WERI-Rb-1 (cell line): ENCODE results near the gene PDGFA.

Source experiments
- DNase-seq: peaks from one replicate; pipeline ENCODE4 v3.0.0-alpha.2; 2020
- H3K27ac ChIP-seq: fragments of 250-450 bp; sonication (Bioruptor Pico); 2 replicates; pipeline ENCODE4 v1.5.1; 2020; ENCODE audit warnings: mild to moderate bottlenecking, moderate library complexity
- H3K27me3 ChIP-seq: fragments of 250-450 bp; sonication (Bioruptor Pico); 2 replicates; pipeline ENCODE4 v1.5.1; 2021; ENCODE audit warnings: mild to moderate bottlenecking, low read depth, moderate library complexity; ENCODE audit not compliant: insufficient read depth, severe bottlenecking
- H3K36me3 ChIP-seq: fragments of 250-450 bp; sonication (Bioruptor Pico); 2 replicates; pipeline ENCODE4 v1.5.1; 2020; ENCODE audit warnings: mild to moderate bottlenecking, moderate library complexity
- H3K4me3 ChIP-seq: 2 replicates; pipeline ENCODE4 v1.5.1; 2011; ENCODE audit warnings: low read depth, mild to moderate bottlenecking, control low read depth, low read length
- H3K9me3 ChIP-seq: fragments of 250-450 bp; sonication (Bioruptor Pico); 2 replicates; pipeline ENCODE4 v1.5.1; 2021; ENCODE audit warnings: mild to moderate bottlenecking, moderate library complexity; ENCODE audit not compliant: severe bottlenecking
- TF ChIP-seq, protein P1 (sequence below): IDR thresholded peaks from 2 replicates; pipeline ENCODE4 v1.5.1; 2011; ENCODE audit warnings: low read depth, mild to moderate bottlenecking, control low read depth, inconsistent platforms, low read length

Gene PDGFA

DNA sequence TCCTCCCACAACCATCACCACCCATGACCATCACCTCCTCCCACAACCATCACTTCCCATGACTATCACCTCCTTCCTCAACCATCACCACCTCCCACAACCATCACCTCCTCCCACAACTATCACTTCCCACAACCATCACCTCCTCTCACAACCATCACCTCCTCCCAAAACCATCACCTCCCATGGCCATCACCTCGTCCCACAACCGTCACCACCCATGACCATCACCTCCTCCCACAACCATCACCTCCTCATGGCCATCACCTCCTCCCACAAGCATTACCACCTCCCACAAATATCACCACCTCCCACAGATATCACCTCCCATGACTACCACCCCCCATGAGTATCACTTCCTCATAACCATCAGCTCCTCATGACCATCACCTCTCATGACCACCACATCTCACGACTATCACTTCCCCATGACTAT lies 52.2 kb downstream of the PDGFA start:
- TF ChIP-seq, protein P1, sequence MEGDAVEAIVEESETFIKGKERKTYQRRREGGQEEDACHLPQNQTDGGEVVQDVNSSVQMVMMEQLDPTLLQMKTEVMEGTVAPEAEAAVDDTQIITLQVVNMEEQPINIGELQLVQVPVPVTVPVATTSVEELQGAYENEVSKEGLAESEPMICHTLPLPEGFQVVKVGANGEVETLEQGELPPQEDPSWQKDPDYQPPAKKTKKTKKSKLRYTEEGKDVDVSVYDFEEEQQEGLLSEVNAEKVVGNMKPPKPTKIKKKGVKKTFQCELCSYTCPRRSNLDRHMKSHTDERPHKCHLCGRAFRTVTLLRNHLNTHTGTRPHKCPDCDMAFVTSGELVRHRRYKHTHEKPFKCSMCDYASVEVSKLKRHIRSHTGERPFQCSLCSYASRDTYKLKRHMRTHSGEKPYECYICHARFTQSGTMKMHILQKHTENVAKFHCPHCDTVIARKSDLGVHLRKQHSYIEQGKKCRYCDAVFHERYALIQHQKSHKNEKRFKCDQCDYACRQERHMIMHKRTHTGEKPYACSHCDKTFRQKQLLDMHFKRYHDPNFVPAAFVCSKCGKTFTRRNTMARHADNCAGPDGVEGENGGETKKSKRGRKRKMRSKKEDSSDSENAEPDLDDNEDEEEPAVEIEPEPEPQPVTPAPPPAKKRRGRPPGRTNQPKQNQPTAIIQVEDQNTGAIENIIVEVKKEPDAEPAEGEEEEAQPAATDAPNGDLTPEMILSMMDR, result no peak
- no peak overlapping the region for H3K27ac ChIP-seq
- no peaks in the 10 kb centered on the region for H3K9me3 ChIP-seq
- H3K4me3 ChIP-seq, result no peak overlapping the region
- no peaks in the 10 kb centered on the region for H3K36me3 ChIP-seq
- DNase-seq, result no peak
- no peaks in the 10 kb centered on the region for H3K27me3 ChIP-seq

DNA sequence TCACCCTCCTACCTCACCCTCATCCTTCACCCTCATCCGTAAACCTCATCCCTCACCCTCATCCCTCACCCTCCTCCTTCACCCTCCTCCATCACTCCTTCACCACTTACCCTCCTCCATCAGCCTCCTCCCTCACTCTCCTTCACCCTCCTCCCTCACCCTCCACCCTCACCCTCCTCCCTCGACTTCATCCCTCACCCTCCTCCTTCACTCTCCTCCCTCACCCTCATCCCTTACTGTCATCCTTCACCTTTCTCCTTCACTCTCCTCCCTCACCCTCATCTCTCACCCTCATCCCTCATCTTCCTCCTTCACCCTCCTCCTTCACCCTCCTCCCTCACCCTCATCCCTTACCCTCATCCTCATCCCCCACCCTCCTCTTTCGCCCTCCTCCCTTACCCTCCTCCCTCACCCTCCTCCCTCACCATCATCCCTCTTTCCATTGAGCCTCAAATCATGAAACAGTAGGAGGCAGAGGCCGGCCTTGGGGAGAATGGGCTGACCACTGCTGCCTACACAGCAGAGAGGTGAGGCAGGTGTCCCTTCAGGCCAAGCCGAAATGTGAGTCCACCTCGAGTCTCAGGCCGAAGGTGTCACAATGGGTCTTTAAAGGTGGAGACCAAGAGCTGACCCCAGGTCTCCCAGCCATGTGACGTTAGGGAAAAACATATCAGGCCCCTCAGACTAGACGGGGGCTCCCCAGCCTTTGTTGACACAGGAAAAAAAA lies 53.0 kb downstream of the PDGFA start:
- no peaks in the 10 kb centered on the region for H3K9me3 ChIP-seq
- TF ChIP-seq, protein P1, result no peak
- H3K27me3 ChIP-seq, result no peaks in the 10 kb centered on the region
- H3K4me3 ChIP-seq, result no peak overlapping the region
- H3K27ac ChIP-seq, result no peak overlapping the region
- no peaks in the 10 kb centered on the region for H3K36me3 ChIP-seq
- no peak for DNase-seq

- H3K4me3 ChIP-seq, result no peak overlapping the region
- no peaks in the 10 kb centered on the region for H3K9me3 ChIP-seq
- no peak overlapping the region for H3K27ac ChIP-seq
- H3K36me3 ChIP-seq, result no peaks in the 10 kb centered on the region
- no peak for DNase-seq
- TF ChIP-seq, protein P1, result no peak
- no peaks in the 10 kb centered on the region for H3K27me3 ChIP-seq
Observed at GRCh38 chr7:465710-466400, 53.8 kb downstream of the PDGFA start.

DNA sequence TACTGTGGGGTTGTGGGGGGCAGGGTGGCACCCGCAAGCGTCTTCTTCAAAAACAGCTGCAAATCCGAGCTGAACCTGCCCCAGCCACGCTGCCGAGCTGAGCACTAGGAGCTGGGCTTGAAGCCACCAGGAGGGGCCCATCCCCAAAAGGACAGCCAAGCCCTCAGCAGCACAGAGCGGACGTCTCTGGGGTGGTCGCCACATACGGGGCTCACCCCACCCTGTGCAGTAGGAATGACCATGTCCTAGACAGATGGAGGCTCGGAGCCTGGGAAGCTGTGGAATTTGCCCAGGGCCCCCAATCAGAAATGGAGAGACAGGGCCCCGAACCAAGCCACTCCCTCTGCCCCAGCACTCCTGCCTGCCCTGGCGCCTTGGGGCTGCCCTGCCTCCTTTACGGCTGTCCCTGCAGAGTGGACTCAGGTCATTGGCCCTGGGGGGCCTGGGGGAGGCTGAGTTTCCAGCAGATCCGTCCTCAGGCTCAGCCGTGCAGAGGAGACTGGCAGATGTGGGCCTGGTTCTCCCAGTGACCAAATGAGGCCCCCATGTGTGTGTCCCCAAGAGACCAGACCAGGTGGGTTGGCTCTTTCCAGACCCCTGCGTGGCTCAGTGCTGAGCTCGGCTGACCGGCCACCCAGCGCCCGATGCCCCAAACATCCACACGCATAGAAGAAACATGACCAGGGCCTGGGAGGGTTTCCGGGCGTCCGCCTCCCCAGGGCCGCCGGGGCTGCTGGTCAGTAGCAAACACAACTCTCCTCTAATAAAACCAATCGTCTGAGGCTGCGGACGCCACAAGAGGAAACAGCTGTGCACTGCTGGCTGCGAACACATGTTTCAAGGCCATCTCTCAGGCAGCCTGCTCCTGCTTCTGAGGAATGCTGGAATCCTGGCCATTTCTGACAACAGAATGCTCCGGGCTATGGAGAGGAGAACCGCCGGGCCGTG lies 54.9 kb downstream of the PDGFA start:
- Histone ChIP-seq H3K4me3 (no peak overlapping the region), H3K9me3 (no peaks in the 10 kb centered on the region), H3K27me3 (no peaks in the 10 kb centered on the region), H3K27ac (no peak overlapping the region), H3K36me3 (no peaks in the 10 kb centered on the region)
- TF ChIP-seq, protein P1, result no peak
- no peak for DNase-seq

DNA sequence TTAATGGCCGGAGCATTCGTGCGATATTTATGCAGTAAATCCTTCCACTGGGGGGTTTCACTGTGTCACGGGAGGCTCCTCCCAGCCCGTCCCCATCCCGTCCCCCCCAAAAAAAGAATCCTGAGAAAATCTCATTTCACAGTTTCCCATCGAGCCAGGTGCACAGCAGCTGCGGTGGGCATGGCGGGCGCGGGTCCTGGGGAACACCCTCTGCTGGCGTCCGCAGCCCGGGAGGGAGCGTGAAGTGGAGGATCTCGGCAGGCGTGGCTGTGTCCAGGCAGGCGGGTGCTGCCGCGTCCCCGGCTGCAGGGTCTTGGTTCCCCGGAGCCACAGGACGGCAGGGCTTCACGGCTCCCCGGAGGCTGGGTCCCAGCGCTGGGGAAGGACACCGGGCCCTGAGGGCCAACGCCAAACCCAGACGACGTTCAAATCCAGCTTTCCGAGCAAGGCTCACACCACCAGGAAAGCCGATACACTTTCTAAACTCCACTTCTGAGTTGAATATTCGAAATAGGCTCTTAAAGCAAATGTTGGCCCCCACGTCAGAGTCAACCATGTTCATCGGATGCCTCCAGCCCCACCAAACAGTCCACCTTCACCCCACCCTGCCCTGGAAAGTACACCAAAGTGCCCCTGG lies 55.7 kb downstream of the PDGFA start:
- no peaks in the 10 kb centered on the region for H3K9me3 ChIP-seq
- H3K4me3 ChIP-seq, result no peak overlapping the region
- no peaks in the 10 kb centered on the region for H3K36me3 ChIP-seq
- no peaks in the 10 kb centered on the region for H3K27me3 ChIP-seq
- DNase-seq, result no peak
- TF ChIP-seq, protein P1, result no peak
- H3K27ac ChIP-seq, result no peak overlapping the region
